A204.1 (cell line): ENCODE results near the gene SLC35F6.
A peak's percentile ranks its signal among the peaks of the same experiment; 100 is the strongest.
"Not testable (repeated sequence)": the region's sequence is repeated elsewhere in the genome, so short reads cannot be mapped to it uniquely, and the experiment has no call there.

ENCODE experiments used
- FAIRE-seq: peaks from 2 replicates; lab custom pipeline; 2012; peaks lifted over from hg19 to GRCh38; lab: Jason Lieb, UNC

SLC35F6 gene

DNA sequence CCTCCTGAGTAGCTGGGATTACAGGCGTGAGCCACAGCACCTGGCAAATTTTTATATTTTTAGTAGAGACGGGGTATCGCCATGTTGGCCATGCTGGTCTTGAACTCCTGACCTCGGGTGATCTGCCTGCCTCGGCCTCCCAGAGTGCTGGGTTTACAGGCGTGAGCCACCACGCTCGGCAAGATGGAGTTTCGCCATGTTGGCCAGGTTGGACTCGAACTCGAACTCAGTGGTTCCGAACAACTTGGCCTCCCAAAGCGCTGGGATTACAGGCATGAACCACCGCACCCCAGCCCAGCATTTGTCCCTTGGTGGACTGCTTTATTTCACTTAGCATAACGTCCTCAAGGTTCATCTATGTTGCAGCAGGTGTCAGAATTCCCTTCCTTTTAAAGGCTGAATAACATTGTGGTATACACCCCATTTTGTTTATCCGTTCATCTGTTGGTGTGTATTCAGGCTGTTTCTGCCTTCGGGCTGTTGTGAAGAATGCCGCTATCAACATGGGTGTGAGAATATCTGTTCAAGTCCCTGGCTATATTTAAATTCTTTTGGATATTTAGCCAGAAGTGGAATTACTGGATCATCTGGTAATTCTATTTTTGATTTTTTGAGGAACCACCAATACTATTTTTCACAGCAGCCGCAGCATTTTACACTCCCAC lies 20.6 kb downstream of the SLC35F6 start:
- no peak for FAIRE-seq

DNA sequence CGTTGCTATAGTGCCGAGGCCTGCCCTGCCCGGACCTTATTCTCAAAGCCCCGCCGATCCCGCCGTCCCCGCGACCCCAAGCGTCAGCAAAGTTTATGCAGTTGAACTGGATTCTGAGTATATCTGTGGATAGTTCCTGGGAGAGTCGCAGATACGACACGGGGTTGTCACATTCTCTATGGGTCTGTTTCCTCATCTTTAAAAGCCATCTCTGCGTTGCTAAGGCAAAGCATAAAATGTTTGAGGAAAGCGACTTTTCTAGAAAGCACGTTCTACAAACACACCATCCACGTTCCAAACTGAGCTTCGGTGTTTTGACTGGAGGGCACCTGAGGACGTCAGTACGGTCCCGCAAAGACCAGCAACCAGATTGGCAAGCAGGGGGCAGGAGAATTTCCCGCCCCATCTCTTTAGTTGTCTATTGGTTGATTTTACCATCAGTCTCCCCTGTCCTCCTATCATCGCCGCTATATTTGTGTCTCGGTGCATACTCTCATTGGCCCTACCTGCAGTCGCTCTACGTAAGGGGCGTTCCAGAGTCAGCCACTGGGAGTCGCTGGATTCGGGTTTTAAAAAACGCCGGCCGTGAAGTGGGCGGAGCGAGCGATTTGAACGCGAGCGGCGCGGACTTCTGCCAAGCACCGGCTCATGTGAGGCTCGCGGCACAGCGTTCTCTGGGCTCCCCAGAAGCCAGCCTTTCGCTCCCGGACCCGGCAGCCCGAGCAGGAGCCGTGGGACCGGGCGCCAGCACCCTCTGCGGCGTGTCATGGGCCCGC lies 21.5 kb downstream of the SLC35F6 start, which contains the start of gene CENPA:
CENPA (plus strand) TSS at position 626 of the 776 bp plus-strand sequence; CDS start at position 767, 141 bp downstream.
- FAIRE-seq = peak; percentile 98

DNA sequence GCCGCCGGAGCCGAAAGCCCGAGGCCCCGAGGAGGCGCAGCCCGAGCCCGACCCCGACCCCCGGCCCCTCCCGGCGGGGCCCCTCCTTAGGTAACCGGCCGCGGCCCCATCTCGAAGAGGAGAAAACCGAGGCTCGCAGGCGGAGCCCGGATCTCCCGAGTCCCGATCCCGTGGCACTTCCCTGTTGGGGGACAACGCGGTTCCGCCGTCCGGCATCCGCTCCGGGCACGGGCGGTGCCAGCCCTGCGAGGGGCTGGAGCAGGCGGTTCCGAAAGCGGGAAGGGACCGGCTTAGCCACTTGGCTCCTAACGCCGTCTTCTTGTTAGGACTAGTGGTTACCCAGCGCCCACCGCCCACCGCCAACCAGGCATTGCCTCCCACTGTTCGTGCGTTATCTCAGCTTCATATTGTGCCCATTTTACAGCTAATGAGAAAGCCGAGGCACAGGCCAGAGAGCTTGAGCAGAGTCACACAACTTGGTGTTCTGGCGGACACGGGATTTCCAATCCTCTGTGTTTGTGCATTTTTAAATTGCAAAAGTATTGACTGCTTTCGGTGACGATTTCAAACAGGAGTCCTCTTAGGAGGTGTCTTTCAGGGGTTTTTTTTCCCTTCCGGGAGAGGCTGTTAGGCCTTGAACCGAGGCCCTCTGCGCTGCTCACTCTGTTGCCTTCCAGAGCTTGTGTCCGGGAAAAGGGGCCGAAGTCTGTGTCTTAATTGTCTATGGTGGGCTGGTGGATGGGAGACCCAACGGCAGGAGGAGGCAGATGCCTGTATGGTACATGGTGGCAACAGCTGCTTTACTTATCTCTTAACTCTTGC lies 22.3 kb downstream of the SLC35F6 start:
- FAIRE-seq = no peak

GRCh38 chr2:26792720-26793119 lies 28.6 kb downstream of the SLC35F6 start:
- FAIRE-seq = no peak

GRCh38 chr2:26793518-26793917 lies 29.4 kb downstream of the SLC35F6 start:
- FAIRE-seq = no peak

- not testable (repeated sequence) for FAIRE-seq
Observed at GRCh38 chr2:26795135-26795534, 31.1 kb downstream of the SLC35F6 start.

DNA sequence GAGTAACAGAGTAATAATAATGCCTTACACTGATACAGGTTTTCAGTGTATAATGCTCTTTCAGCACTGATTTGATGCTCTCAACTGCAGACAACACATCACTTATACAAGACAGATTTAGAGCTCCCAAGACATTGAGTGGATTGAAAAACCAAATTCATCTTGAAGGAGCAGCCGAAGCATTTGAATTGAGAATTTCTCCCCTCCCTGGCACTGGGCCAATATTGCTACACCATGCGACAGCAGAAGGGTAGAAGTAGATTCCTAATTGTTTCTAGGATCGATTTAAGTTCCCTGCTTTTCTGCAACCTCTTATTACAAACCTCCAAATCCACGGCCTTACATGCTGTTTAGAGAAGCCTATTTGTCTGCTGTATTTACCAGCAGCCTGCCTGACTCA lies 37.2 kb downstream of the SLC35F6 start:
- no peak for FAIRE-seq

DNA sequence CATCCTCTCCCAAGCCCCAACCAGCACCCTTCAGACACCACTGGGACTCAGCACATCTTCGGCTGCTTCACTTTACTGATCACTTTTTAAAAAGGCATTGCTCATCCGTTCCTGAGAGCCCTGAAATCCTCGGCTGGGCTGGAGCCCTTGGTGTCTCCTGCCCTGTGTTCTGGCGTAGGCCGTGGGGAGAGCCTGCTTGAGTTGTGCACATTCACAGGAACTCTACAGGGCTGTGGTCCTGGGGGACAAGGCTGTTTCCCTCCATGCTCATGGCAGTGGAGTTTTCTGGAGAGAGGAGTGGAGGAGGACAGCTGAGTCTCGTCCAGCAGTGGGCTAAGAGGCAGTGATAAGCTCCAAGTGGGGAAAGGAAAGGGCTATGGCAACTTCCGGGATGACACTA lies 37.7 kb downstream of the SLC35F6 start:
- FAIRE-seq = no peak

GRCh38 chr2:26805241-26805676 lies 41.2 kb downstream of the SLC35F6 start:
- FAIRE-seq = no peak

GRCh38 chr2:26807788-26808460 lies 43.8 kb downstream of the SLC35F6 start:
- FAIRE-seq = no peak

- no peak for FAIRE-seq
Observed at GRCh38 chr2:26809211-26809610, 45.1 kb downstream of the SLC35F6 start.

GRCh38 chr2:26809876-26810577 lies 45.9 kb downstream of the SLC35F6 start:
- no peak for FAIRE-seq

GRCh38 chr2:26811261-26811660 lies 47.2 kb downstream of the SLC35F6 start:
- FAIRE-seq = no peak

GRCh38 chr2:26811791-26812694 lies 48.0 kb downstream of the SLC35F6 start:
- no peak for FAIRE-seq

DNA sequence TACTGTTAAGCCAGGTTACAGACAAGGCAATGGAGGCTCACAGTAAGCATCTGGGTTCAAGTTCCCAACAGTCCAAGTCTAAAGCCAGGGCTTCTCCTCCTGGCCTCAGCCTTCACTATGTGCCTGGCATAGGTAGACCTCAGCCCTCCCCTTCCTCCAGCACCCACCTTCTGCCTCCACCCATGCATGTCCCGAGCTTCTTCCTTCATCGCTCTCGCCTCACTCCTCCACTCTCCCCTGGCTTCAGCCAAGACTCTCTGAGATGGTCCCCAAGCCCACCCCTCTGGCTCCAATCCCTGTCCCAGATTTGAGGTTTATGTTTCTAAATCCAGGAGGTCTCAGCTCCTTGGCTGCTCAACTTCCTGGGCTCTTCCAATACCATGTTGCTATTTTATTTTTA lies 48.6 kb downstream of the SLC35F6 start:
- FAIRE-seq = no peak

- not testable (repeated sequence) for FAIRE-seq
Observed at GRCh38 chr2:26814072-26814765, 50.1 kb downstream of the SLC35F6 start.

DNA sequence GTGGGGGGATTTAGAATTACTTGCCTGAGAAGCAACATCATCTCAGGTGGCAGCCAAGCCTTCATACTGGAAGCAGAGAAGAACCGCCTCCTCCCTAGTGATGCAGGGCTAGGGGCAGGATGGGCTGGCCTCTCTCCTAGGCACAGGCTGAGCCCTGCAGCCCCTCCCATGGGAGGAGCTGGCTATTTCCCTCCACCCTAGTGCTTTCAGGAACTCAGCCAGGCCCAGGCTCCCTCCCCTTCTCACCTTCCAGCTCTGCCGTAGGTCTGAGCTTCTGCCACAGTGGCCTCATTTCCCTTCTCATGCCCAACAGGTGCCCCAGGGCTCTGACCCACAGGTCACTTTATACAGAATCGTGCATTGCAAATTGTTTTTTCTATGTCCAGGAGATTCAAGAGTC lies 52.8 kb downstream of the SLC35F6 start:
- no peak for FAIRE-seq

DNA sequence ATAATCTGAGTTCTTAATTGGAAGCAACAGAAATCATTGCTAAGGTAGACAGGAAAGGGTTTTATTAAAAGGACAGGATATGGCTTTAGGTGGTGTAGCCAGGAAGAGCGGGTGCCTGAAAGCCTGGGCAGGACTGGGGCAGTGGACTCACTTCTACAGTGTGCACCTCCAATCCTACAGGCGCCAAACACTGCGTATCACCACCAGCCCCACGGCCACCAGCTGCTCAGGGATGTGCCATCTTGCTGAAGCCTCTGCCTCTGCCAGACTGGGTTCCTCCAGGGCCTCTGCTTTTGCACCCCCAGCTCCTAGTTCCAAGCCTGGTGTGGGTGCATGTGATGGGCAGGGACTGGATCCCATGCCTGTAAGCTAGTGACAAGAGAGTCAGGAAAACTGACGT lies 54.2 kb downstream of the SLC35F6 start:
- FAIRE-seq = no peak

DNA sequence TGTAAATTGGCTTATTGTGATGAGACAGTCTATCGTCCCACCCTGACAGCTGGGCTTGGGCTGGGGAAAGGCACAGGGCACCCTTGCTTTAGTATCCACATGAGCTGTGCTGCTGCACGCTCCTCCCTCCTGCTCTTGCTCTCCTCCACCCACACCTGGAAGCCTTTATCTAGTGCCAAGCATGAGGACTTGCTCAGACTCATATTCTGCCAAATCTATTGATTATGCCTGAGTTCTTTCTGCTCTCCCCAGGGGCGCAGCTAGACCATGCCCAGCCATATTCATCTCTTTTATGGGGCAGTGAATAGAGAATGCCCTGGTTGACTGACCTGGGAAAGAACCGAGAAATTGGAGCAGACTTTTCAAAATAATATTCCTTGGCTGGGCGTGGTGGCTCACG lies 54.9 kb downstream of the SLC35F6 start:
- FAIRE-seq = no peak

DNA sequence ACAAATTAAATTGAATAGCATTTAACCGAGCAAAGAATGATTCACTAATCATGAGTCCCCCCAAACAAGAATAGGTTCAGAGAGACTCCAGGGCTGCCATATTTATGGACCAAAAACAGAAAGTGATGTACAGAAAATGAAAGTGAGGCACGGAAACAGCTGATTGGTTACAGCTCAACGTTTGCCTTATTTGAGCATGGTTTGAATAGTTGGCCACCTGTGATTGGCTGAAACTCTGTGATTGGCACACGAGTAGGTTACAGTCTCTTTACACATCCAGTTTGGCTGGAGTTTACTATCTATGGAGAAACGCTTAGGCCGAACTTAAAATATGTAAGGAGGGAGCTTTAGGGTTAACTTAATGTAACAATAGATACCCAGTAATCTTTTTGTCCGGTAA lies 56.8 kb downstream of the SLC35F6 start:
- no peak for FAIRE-seq
